Caki2 (cell line): ENCODE data around the gene NCAPH2. TPM values are rescaled to one million over a fixed set of nuclear protein-coding genes. Genes with fewer than 3 reads are reported as not detected.
A peak's percentile ranks its signal among the peaks of the same experiment; 100 is the strongest.
"Not testable (repeated sequence)": the region's sequence is repeated elsewhere in the genome, so short reads cannot be mapped to it uniquely, and the experiment has no call there.

ENCODE experiments used
- DNase-seq: peaks from one replicate; pipeline ENCODE4 v3.0.0-alpha.2; 2015; ENCODE audit warnings: low read depth
- in situ Hi-C: cut with HindIII; loops from 2 replicates; pipeline ENCODE4 v1.10.0; 2016; ENCODE audit warnings: low sequenced_read_pairs, low pct_unique_long_range_greater_than_20kb, mixed read lengths
- total RNA-seq: library from RNA; depleted of rRNA; stranded (reverse); fragments of >200 nt; shearing (Covaris generic); gene quantifications from 2 replicates; pipeline ENCODE4 v1.2.3, GENCODE V29; 2014; ENCODE audit warnings: low replicate concordance

The NCAPH2 gene
- total RNA-seq, 1 experiment from 2014 or later: 152 TPM

DNA sequence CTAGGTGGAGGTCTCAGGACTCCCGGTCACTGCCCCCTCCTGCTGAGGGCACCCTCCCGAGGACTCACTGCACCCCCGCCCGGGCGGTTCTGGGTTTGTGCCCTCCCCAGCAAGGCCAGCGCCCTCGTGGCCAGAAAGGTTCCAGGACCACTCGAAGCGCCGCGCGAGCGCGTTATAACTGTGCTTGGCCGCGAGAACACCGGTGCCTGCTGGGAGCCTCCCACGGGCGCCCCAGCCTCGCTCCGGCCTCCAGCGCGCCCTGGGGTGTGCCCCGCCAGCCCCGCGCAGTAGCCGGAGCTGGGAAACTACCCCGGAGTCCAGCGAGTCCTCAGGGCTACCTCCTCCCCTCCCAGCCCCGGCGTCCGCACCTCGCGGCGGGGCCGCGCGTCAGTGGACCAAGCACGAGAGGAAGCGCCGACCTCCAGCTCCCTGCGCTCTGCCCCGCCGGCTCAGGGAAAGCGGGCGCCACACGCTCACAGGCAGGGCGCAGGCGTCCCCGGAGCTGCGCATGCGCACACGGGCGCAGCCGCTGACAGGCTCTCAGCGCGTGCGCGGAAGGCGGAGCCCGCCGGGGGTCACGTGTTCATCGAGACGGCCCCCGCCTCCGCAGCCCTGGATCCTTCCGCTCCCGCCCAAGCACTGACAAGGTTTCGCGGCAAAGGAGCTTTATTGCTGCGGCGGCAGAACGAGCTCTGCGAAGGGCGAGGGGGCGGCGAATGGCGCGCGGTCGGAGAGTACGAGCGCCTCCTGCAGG, 17.3 kb downstream of the NCAPH2 start, which contains the start of gene SCO2:
Gene SCO2, minus strand, starts transcription at position 495 of the 754 bp plus-strand sequence. CDS start 1,187 bp downstream, outside the sequence.
- in situ Hi-C loops: no loop called here
- peak; percentile 98 for DNase-seq

- in situ Hi-C loops: no loop called here
- DNase-seq: no peak
These were observed 17.8 kb downstream of the NCAPH2 start for GRCh38 chr22:50525858-50526107.

GRCh38 chr22:50526108-50526833, 18.2 kb downstream of the NCAPH2 start:
- peak; percentile 91 for DNase-seq
- in situ Hi-C loops: no loop called here

DNA sequence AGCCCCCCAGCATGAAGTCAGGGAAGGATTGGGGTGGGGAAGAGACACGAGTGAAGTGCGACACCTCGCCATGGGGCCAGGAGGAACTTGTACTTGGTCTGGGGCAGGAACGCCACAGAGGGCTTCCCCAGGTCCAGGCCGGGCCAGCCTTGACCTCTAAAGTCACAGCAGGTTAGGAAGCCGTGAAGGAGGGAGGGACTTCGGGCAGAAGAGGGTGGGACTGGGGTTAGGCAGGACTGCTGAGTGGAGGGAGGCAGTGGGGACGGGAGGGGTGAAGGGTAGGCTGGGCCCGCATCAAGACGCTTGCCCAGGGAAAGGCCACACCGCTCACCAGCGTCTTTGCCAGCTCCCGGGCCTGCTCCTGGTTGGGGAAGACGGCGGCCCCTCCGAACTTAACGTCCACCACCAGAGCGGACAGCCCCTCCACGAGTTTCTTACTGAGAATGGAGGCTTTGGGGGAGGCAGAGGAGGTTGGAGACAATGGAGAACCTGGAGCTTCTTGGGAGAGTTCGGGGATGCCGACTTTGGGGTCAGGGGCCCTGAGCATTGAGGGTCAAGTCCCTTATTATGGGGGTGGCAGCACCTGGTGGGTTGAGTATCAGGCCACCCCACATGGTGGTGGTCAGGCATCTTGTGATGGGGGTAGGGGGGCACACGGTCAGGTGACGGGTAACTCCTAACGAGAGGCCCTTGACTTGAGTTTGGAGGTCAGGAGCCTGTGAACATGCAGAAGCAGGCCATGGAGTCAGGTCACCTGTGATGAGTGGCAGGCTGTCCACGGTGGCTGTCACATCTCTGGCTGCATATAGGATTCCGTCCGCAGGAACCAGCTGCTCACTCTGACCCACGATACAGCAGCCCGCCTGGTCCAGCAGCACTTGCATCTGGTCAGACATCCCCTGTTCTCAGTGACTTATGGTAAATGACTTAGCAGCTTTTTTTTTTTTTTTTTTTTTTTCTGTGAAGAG, 19.1 kb downstream of the NCAPH2 start:
- in situ Hi-C loops: no loop called here
- DNase-seq: peak; percentile 83

GRCh38 chr22:50527921-50528681, 20.1 kb downstream of the NCAPH2 start:
- DNase-seq: no peak
- in situ Hi-C loops: no loop called here

GRCh38 chr22:50528682-50529415, 20.8 kb downstream of the NCAPH2 start:
- in situ Hi-C loops: no loop called here
- no peak for DNase-seq

DNA sequence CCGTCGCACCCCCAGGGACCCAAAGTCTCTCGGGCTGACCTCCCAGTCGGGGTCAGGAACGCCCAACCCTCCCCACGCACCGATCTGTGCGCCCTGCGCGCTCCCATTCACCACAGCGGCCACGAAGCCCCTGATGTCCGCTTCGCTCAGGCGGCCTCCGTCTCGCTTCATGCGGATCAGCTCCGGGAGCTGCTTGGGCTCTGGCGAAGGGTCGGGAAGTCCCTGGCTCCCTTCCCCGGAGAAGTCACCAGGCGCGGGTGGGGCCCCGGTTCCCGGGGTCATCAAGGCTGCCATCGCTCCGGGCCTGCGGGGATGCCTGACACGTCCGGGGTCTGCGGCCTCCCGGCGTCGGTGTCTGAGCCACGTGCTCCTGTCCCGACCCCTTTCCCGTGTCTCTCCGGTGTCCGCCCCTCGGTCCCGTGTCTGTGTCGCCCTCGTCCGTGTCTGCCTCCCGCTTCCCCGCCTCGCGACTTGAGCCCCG, 21.4 kb downstream of the NCAPH2 start:
- in situ Hi-C loops: no loop called here
- no peak for DNase-seq

- in situ Hi-C loops: no loop called here
- DNase-seq: peak; percentile 94
These were observed 22.0 kb downstream of the NCAPH2 start, which contains the start of gene TYMP for GRCh38 chr22:50529897-50530579. Gene TYMP, minus strand, starts transcription at chr22:50530012. Its CDS starts 303 bp downstream, at chr22:50529709.

GRCh38 chr22:50530580-50530876, 22.5 kb downstream of the NCAPH2 start:
- in situ Hi-C loops: no loop called here
- no peak for DNase-seq

GRCh38 chr22:50530877-50531545, 23.0 kb downstream of the NCAPH2 start:
- in situ Hi-C loops: no loop called here
- DNase-seq: peak; percentile 88

DNA sequence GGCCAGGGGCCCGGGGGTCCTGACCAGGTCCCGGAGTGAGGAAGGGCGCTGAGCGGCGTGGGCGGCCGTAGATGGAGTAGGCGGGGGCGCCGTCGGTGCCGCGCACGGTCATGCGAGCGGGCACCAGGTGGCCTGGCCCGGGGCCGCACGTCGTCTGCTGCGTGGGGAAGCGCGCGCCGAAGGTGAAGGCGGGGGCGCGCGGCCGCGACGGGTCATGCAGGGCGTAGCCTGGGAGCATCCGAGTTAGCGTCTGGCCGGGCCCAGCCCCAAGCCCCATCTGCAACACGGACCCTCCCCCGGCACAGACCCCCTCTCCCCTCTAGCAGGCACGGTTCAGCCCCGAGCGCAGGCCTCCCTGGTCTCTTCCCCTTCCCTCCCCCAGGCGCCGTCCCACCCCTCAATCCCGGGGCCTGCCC, 23.5 kb downstream of the NCAPH2 start:
- DNase-seq: peak; percentile 68
- in situ Hi-C loops: no loop called here

DNA sequence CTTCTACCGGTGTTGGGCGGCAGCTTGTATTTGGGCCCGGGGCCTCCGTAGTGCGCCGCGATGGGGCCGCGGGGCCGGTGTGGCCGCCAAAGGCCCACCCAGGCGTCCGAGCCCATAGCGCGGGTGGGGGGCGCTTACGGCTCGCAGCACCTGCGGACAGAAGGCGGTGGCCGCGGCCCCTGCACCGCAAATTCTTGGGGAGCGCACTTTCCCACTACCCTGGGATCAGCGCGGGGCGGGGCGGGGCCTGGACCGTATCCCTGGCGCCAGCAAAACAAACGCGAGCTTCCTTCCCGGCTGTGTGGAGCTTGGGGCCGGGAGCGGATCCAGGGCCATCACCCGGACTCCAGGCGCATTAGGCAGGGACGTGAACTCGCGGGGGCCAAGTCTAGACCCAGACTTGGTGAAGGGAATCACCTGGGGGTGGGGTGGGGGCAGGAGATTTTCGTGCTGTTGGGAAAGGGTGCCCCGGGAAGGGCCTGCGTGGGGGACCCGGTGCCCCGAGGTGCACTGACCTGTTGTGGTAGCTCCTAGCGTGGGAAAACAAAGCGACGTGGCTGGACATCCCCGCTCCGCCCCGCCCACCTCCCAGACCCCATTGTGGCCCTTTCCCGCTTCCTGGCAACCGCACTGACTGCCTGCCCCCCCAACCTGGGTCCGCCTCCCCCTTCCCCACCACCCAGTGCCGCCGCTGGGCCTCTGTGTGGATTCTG, 24.1 kb downstream of the NCAPH2 start:
- in situ Hi-C loops: no loop called here
- peak; percentile 79 for DNase-seq

- no peak for DNase-seq
- in situ Hi-C loops: no loop called here
These were observed 25.1 kb downstream of the NCAPH2 start for GRCh38 chr22:50532824-50533796.

DNA sequence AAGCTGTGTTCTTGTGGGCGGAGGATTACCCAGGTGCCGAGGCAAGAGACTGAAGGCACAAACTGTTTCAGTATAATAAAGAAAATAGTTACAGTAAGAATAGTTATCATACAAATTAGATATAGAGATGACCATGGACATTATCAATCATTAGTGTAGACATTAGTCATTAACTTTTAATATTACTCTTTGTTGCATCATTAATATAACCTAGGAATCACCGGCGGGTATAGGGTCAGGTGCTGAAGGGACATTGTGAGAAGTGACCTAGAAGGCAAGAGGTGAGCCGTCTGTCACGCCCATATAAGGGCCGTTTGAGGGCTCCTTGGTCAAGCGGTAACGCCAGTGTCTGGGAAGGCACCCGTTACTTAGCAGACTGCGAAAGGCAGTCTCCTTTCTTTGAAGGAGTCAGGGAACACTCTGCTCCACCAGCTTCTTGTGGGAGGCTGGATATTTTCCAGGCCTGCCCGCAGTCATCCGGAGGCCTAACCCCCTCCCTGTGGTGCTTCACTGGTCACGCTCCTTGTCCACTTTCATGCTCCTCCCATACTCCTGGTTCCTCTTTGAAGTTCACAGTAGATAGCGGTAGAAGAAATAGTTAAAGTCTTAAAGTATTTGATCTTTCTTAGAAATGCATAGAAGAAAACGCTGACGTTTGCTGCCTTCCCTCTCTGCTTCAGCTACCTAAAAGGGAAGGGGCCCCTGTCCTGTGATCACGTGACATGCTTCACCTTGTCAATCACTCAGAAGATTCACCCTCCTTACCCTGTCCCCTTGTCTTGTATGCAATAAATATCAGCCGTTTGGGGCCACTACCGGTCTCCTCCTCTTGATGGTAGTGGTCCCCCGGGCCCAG, 26.1 kb downstream of the NCAPH2 start:
- in situ Hi-C loops: not testable (repeated sequence)
- DNase-seq: peak; percentile 58
